Stimulated activated CD8-positive, alpha-beta memory T cell treated with anti-CD3 and anti-CD28 coated beads, Interleukin-4, amount 100 ng/mL, for 24 hours (primary cell): ENCODE measurements around the gene ASPHD1.
"Not testable (repeated sequence)": the region's sequence is repeated elsewhere in the genome, so short reads cannot be mapped to it uniquely, and the experiment has no call there.

ENCODE experiments used
- DNase-seq: peaks from one replicate; pipeline ENCODE4 v3.0.0-alpha.2; 2020; ENCODE audit warnings: low read depth

ASPHD1 gene

GRCh38 chr16:29907973-29908372, 7.7 kb downstream of the ASPHD1 start:
- DNase-seq: no peak

GRCh38 chr16:29908719-29909220, 8.5 kb downstream of the ASPHD1 start:
- no peak for DNase-seq

GRCh38 chr16:29909391-29909790, 9.1 kb downstream of the ASPHD1 start:
- DNase-seq: no peak

- not testable (repeated sequence) for DNase-seq
These were observed 9.6 kb downstream of the ASPHD1 start for GRCh38 chr16:29909851-29910250.

GRCh38 chr16:29910819-29911675, 10.8 kb downstream of the ASPHD1 start:
- DNase-seq: no peak

- no peak for DNase-seq
These were observed 11.4 kb downstream of the ASPHD1 start for GRCh38 chr16:29911676-29912010.

GRCh38 chr16:29912087-29912486, 11.8 kb downstream of the ASPHD1 start:
- no peak for DNase-seq

- DNase-seq: no peak
These were observed 13.2 kb downstream of the ASPHD1 start for GRCh38 chr16:29913514-29913913.

GRCh38 chr16:29915590-29916247, 15.4 kb downstream of the ASPHD1 start:
- no peak for DNase-seq

- DNase-seq: no peak
These were observed 16.7 kb downstream of the ASPHD1 start for GRCh38 chr16:29916979-29917378.

- DNase-seq: no peak
These were observed 20.2 kb downstream of the ASPHD1 start for GRCh38 chr16:29920288-29921033.

GRCh38 chr16:29921034-29921385, 20.7 kb downstream of the ASPHD1 start:
- DNase-seq: no peak

- DNase-seq: no peak
These were observed 22.0 kb downstream of the ASPHD1 start for GRCh38 chr16:29922326-29922725.

- no peak for DNase-seq
These were observed 22.8 kb downstream of the ASPHD1 start for GRCh38 chr16:29922986-29923501.

- no peak for DNase-seq
These were observed 24.9 kb downstream of the ASPHD1 start for GRCh38 chr16:29925105-29925756.

GRCh38 chr16:29925781-29926710, 25.8 kb downstream of the ASPHD1 start, which contains the start of gene KCTD13:
KCTD13 (minus strand) TSS chr16:29926226; CDS start chr16:29926033, 193 bp downstream.
- DNase-seq: peak; percentile 81

- DNase-seq: no peak
These were observed 26.4 kb downstream of the ASPHD1 start for GRCh38 chr16:29926711-29927052.

GRCh38 chr16:29927070-29927905, 27.0 kb downstream of the ASPHD1 start:
- DNase-seq: no peak

GRCh38 chr16:29931750-29932149, 31.5 kb downstream of the ASPHD1 start:
- DNase-seq: not testable (repeated sequence)

- DNase-seq: no peak
These were observed 40.4 kb downstream of the ASPHD1 start for GRCh38 chr16:29940656-29941055.
